HK-2 (cell line): Measurements from ENCODE around the gene SLC18A3.
A peak's percentile ranks its signal among the peaks of the same experiment; 100 is the strongest.

Experiments
- DNase-seq: peaks from one replicate; pipeline ENCODE4 v3.0.0-alpha.2; 2018; ENCODE audit not compliant: unreplicated experiment

SLC18A3 gene

DNA sequence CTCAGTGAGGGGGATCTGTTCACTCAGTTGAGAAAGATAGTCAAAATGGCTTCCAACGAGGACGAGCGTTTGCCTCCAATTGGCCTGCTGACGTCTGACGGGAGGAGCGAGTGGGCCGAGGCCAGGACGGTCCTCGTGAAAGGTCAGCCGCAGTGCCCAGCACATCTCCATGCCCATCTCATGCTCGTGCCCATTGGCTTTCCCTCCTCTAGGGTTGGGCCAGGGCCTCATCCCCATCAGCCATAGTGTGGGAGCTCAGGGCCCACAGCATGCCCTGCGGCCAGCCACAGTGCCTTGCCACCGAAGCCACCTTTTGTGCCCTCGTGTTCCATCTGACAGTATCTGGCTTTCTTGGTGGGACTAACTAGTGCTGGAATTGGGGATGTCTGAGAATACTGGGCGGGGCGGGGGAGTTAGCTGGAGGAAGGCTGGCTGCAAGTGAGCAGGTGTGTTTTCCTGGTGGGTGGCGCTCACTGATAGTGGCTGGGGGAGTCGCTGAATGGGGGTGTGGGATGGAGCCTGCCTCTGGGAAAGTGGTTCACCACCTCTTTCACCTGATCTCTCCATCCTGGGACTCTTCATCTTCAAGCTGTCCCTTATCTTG, 17.6 kb downstream of the SLC18A3 start:
- no peak for DNase-seq

GRCh38 chr10:49628599-49628998, 18.5 kb downstream of the SLC18A3 start:
- DNase-seq: no peak

- DNase-seq: no peak
Observed at GRCh38 chr10:49629431-49629881, 19.3 kb downstream of the SLC18A3 start.

- no peak for DNase-seq
Observed at GRCh38 chr10:49631975-49632374, 21.9 kb downstream of the SLC18A3 start.

DNA sequence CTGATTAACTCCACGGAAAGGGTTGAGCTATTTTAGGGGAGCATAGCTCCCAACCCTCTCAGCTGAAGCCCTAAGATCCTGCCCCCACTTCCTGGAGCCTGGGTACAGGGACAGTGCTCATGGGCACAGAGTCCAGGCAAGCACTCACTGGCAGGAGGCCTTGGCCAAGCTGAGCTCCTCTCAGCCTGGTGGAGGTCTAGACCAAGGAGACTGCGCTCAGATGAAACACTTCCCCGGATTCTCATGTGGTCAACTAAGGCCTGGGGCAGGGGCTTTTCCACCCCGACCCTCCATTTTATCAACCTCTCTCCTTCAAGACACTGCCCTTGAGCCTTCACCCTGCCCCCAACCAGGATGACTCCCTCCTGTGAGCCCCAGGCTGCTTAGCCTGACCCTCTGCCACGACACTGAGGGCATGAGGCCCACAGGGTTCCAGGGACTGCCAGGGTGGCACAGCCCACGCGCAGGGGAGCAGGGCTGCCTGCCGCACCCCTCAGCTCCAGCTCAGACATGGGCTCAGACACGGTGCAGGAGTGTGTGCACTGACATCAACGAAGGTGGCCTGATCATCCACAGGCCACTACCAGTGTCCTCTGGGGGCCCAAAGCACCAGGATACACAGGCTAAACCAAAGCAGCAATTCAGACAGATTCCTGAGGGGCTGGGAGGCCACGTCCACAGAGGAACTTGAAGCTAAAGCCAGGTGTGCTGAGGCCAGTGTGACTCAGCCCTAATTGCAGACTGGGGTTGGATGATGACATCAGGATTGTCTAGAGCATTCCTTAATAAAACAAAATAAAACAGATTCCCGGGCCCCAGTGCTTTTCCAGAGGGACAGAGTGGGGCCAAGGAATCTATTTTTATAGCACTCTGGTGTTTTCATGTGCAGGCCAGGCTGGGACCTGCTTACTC, 22.6 kb downstream of the SLC18A3 start:
- DNase-seq: peak; percentile 14

- no peak for DNase-seq
Observed at GRCh38 chr10:49633327-49634068, 23.4 kb downstream of the SLC18A3 start.

DNA sequence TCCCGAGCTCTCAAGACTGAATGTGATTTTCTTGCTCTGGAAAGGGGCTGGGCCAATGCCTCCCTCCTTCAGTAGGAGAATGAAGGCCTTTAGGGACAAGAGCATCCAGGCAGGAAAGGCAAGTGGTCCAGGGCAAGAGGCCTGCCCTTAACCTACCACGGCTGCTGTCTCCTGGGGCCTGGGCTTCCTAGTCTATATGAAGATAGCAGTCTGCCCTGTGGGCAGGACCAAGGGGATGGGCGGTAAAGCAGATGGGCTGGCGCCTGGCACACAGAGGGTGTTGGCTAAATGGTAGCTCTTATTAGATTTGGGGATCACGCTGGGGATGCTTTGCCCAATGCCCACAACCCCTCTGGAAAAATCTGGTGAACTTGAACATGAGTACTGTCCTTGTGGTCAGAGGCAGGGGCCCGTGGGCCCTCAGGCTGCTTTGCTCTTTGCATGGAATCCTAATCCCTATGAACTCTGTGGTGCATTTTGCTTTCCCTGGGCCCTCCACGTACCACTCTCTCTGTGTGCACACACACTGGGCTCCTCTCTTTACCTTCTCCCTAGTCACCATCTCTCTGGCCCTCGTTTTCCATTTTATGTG, 24.1 kb downstream of the SLC18A3 start:
- DNase-seq: no peak

GRCh38 chr10:49642311-49642710, 32.2 kb downstream of the SLC18A3 start:
- DNase-seq: no peak

DNA sequence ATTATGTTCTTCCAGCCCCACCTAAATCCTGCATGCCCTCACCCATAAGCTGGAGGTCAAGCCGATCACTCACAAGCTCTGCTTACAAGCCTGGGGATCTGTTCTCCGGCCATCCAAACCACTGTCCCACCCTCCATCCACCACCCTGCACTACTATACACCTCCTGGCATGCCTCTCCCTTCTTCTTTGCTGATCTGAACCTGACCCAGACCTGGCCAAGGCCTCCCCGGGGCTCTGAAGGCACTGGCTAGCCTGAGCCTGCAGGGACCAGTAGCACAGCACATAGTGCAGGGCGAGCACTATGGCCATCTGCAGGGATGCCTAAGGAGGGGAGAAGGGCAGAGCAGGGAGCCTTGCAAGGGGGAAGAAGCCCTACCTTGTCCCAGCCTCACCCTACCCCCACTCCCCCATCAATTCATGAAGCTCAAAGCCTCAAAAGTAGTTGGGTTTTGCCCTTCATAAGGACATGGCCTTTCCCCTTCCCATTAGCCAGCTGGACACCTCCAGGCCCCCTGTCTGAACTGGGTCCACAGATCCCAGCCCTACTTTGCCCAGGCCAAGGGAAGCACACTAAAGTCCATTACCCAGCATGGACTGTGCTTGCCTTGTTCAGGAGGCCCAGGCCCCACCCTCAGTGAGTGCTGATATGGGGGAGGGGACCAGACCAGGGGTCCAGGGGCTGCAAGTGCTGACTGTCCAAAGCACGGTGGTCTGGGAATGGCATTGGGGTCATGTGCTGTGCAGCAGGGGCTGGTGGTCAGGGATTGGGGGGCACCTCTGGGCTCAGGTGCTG, 33.3 kb downstream of the SLC18A3 start:
- no peak for DNase-seq

DNA sequence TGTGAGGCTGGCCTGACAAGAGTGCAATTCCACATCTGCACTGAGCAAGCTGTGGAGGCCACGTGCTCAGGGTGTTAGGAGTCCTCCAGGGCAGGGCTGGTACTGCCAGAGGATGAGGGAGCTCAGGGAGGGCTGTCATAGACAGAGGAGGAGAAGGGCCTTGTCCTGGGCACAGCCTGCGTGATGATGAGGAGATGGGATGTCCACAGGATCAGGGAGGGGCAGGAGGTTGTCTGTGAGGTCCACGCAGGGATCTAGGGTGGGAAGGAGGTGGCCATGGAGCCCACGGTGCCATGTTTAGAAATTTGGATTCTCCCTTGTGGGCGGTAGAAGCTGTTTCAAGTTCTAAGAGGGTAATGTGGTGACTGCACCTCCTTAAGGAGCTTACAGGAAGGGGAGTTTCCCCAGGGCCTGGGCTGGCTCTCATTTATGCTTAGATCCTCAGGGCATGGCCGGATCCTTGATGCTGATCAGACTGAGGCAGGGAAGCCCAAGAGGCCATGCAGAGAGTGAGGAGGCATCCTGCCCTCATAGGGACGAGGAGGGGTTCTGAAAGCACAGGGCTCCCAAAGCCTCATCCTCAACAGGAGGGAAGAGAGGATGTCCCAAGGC, 34.0 kb downstream of the SLC18A3 start:
- no peak for DNase-seq

DNA sequence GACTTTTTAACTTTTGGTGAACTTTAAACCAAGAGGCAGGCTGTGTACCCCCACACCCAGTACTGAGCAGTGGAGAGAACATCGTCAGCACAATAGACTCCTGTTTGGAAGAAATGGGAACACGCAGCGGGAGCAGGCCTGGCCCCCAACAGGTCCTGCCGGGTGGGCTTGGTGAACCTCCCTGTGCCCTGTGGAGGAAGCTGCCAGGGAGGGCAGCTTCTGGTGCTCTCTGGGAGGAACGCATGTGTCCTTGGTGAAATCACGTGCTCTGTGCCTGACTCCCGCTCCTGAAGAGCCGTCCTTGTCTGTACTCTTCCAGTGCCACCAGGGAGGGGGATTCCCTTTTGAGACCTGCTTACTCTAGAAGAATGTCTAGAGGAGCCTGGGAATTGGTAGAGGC, 35.3 kb downstream of the SLC18A3 start:
- DNase-seq: no peak

DNA sequence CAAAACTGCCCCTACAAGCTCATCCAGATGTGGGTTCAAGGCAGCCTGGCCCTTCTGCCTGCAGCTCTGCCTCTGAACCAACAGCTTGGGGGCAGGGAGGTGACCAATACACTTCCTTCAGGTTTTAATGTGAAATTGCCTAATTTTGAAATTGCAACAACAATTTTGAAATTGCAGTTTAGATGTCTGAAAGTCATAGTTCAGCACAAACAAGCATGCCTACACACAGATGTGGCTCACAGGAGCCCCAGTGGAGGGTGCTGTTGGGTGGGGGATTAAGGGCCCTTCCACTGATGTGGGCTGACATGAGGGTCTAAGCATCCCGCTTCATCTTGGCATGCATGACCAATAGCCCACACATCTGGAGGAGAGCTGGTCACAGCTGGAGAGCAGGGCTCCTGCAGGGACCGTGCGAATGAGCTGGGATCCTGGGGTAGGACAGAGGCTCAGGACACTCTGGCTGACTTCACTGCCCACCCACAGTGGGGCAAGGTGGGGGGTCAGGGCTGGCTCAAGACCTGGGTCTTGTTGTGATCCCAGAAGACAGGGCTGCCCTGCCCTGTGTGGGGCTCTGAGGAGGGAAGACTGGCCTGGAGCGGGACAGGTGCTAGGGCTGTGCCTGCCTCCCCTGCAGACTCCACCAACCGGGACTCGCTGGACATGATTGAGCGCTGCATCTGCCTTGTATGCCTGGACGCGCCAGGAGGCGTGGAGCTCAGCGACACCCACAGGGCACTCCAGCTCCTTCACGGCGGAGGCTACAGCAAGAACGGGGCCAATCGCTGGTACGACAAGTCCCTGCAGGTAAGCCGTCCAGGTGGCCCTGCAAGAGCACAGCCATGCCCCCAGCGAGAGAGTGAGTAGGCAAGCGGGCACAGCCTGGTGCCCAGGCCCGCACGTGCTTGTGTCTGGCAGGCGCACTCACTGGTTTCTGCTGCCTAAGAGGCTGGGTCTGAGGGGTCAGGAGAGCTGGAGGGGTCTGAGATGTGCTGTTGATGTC, 36.1 kb downstream of the SLC18A3 start:
- no peak for DNase-seq

GRCh38 chr10:49647554-49647953, 37.4 kb downstream of the SLC18A3 start:
- no peak for DNase-seq

GRCh38 chr10:49647985-49648795, 38.1 kb downstream of the SLC18A3 start:
- no peak for DNase-seq

DNA sequence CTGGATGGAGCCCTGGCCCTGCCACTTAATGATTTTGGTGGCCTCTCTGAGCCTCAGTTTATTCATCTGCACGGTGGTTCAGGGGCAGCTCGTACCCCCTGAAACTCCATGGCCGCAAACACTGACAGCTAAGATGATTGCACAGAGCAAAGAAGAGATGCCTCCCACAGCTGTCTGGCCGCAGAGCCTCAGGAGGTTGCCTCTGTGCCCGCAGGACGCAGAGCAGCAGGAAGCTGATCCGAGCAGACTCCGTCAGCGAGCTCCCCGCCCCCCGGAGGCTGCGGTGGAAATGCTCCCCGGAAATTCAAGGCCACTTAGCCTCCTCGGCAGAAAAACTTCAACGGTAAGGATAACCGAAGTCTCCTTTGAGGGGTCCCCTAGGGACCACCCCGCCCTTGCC, 39.2 kb downstream of the SLC18A3 start:
- DNase-seq: no peak

DNA sequence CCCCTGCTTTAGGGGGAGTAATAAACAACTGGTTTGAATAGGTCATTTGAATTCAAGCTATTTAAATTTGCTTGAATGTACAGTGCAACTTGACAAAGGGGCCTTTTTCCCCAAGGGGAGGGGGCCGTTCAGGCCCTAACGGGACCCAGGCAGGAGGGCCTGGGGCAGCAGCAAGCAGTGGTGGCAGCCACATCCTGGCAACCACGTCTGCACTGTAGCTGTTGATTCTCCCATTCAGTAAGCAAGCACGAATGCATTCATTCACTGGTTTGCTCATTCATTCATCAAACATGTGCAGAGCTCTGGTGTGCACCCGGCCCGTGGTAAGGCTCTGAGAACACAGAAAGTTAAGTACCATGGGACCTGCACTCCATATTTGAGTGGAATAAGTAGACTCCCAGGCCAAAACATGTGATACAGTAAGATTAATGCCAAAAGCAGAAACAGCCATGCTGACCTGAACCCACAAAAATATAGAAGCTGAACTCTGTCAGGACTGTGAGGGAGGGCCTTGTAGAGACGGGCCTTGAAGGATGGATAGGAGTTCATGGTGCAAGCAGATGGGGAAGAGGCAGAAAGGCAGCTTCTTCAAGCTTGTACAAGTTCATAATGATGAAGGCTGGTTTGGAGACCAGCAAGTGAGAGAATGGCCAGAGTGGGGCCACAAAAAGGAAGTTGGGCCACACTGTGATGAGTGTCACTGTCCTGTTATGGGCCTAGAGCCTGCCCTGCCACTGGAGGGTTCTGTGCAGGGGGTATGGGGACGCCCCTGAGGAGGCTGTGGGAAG, 40.0 kb downstream of the SLC18A3 start:
- no peak for DNase-seq

DNA sequence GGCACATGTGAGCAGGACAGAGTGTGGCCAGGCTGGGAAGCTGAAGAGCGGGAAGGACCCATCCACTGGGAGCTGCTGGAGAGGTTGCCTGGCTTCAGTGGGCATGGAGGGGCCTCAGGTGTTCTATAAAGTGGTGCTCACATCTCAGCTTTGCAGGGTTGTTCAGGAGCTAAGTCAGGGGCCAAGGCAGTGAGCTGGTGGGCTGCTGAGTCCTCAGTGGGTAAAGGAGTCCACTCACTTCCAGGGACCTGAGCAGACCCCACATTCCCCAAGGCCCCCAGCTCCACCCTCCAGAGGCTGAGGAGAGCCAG, 40.6 kb downstream of the SLC18A3 start:
- DNase-seq: no peak
